Body of pancreas (tissue), 4 donors: ENCODE measurements around the gene POLD2. TPM values are rescaled to one million over a fixed set of nuclear protein-coding genes. Genes with fewer than 3 reads are reported as not detected.

ENCODE experiments used
- ATAC-seq: fragments of 150-250 bp; one replicate; pipeline ENCODE4 v1.9.1; 2016
- DNase-seq, 4 donors: peaks; one replicate each; pipeline ENCODE4 v3.0.0-alpha.2; 2019
- H3K27ac ChIP-seq, 4 donors: fragments of 200-600 bp; sonication (generic); 1 replicate in 3 of 4; 2 replicates in 1 of 4; pipeline versions ENCODE4 v1.5.1 to v1.6.1; 2016 to 2019; ENCODE audit warnings: mild to moderate bottlenecking in 1 of 4, mixed read lengths in 1 of 4, moderate library complexity in 1 of 4
- H3K27me3 ChIP-seq, 2 donors: fragments of 200-600 bp; sonication (generic); one replicate each; pipeline ENCODE4 v1.6.0; 2016; ENCODE audit warnings: mild to moderate bottlenecking in 1 of 2
- H3K36me3 ChIP-seq, 2 donors: fragments of 200-600 bp; sonication (generic); replicated peaks in 1 of 2; 2 replicates each; pipeline ENCODE4 v1.5.1; 2016; ENCODE audit warnings: low read depth in 2 of 2; ENCODE audit not compliant: insufficient read depth in 1 of 2
- H3K4me1 ChIP-seq: fragments of 200-600 bp; sonication (generic); one replicate; pipeline ENCODE4 v1.6.0; 2016
- H3K4me3 ChIP-seq, 2 donors: fragments of 200-600 bp; sonication (generic); 1 replicate in 1 of 2; 2 replicates in 1 of 2; pipeline ENCODE4 v1.5.1; 2016 to 2019
- H3K9me3 ChIP-seq, 3 donors: fragments of 200-600 bp; sonication (generic); 1 replicate in 2 of 3; 2 replicates in 1 of 3; pipeline ENCODE4 v1.5.1; 2016
- CTCF ChIP-seq, 7 experiments: fragments of 450-650 bp in 4 of 7; fragments of 200-600 bp in 3 of 7; sonication (generic) in 3 of 7; IDR thresholded peaks; one replicate each; pipeline ENCODE4 v1.5.1; 2016 to 2019; ENCODE audit warnings: antibody characterized with exemption in 7 of 7
- POLR2A ChIP-seq, 3 donors: fragments of 450-650 bp; IDR thresholded peaks; one replicate each; pipeline ENCODE4 v1.6.1; 2016; ENCODE audit warnings: antibody characterized with exemption in 3 of 3, mild to moderate bottlenecking in 2 of 3
- WGBS, 2 donors: methylation state at CpG; one replicate each; pipeline ENCODE4 v1.1.5; 2017; 5-methylcytosine and 5-hydroxymethylcytosine counted together
- intact Hi-C: fragments of 100-400 bp; cut with DNase I; formaldehyde crosslinking; loops from one replicate; pipeline ENCODE4 v1.15.1; 2023
- microRNA-seq, 2 donors: library from miRNA; unstranded; fragments of <30 nt; microRNA quantifications; one replicate each; pipeline ENCODE4, GENCODE V29; 2016; ENCODE audit warnings: borderline number of aligned reads in 2 of 2, borderline replicate concordance in 2 of 2
- small RNA-seq: library from RNA; depleted of rRNA; stranded (forward); fragments of <200 nt; gene quantifications from one replicate; pipeline ENCODE3, GENCODE V24; 2016
- total RNA-seq, 2 donors: library from RNA; depleted of rRNA; stranded (reverse); fragments of >200 nt; gene quantifications; one replicate each; pipeline ENCODE4 v1.1.0, GENCODE V29; 2016

POLD2 gene
- total RNA-seq, 2 donors from 2014 or later, result 32.7 to 64.6 TPM

- ATAC-seq, result peak; percentile 38
- intact Hi-C loops, result no loop called here
- peak in 2 of 4 donors; percentile 42 to 58 for DNase-seq
- TF ChIP-seq POLR2A (IDR thresholded peaks at IDR 0.05) (peak in 1 of 3 donors; percentile 5), CTCF (IDR thresholded peaks at IDR 0.05) (no peak)
- peaks cover 24% of the 10 kb centered on the region for H3K4me1 ChIP-seq
- H3K36me3 ChIP-seq, result peaks cover 0 to 8% of the 10 kb centered on the region in 2 donors
- H3K9me3 ChIP-seq, result no peaks in the 10 kb centered on the region
- 29 to 41% methylated on average over 12 to 14 of the region's 14 CpGs for WGBS, 2 donors
- H3K27ac ChIP-seq, result no peak within 1 kb of the TSS
- no peak within 1 kb of the TSS for H3K4me3 ChIP-seq
- H3K27me3 ChIP-seq, result no peaks in the 10 kb centered on the region
These were observed 57.8 kb downstream of the POLD2 start, which contains the start of gene PGAM2 for GRCh38 chr7:44065431-44066110. PGAM2 (minus strand) TSS chr7:44065567; CDS start chr7:44065529, 38 bp downstream.

GRCh38 chr7:44064791-44065430, 58.4 kb downstream of the POLD2 start:
- DNase-seq (peak in 3 of 4 donors; percentile 47 to 56 (median 50)), ATAC-seq (peak; percentile 58)
- Histone ChIP-seq H3K27ac (no peak overlapping the region), H3K9me3 (no peaks in the 10 kb centered on the region), H3K4me1 (peaks cover 24% of the 10 kb centered on the region), H3K27me3 (no peaks in the 10 kb centered on the region), H3K4me3 (no peak overlapping the region), H3K36me3 (peaks cover 4 to 12% of the 10 kb centered on the region in 2 donors)
- intact Hi-C loops, result no loop called here
- 7 to 18% methylated on average over 5 to 33 of the region's 33 CpGs for WGBS, 2 donors
- no peak for TF ChIP-seq POLR2A (IDR thresholded peaks at IDR 0.05)
- no peak for TF ChIP-seq CTCF (IDR thresholded peaks at IDR 0.05)

Small RNA genes within 50 kb of the gene (microRNA-seq; reads per million reads assigned to microRNA genes)
- 0 to 0.45 reads per million in 2 donors for gene MIR6838

Small RNA genes within 50 kb of the gene (small RNA-seq; reads per million reads assigned to genes)
- gene RNA5SP230, result not detected

Other genes with a start within 250 kb of the POLD2 start
- 10 to 100 TPM; 15.6 to 22.1 TPM for gene URGCP, start 217.0 kb downstream of the POLD2 start, total RNA-seq
- 10 to 100 TPM; 16.5 to 18.4 TPM for gene UBE2D4, start 197.1 kb downstream of the POLD2 start, total RNA-seq
- not detected for gene SPDYE1, start 125.7 kb downstream of the POLD2 start, total RNA-seq
- gene DBNL, start 78.8 kb downstream of the POLD2 start, total RNA-seq, result 10 to 100 TPM; 62.0 to 96.6 TPM
- gene PGAM2, start 58.0 kb downstream of the POLD2 start, total RNA-seq, result 1 to 10 TPM in 1 of 2 donors, not detected in 1; 1.6 TPM
- 10 to 100 TPM; 49.8 to 53.7 TPM for gene POLM, start 41.0 kb downstream of the POLD2 start, total RNA-seq
- gene AEBP1, start 19.2 kb downstream of the POLD2 start, total RNA-seq, result 10 to 100 TPM; 39.2 to 51.9 TPM
- not detected for gene MYL7, start 17.8 kb upstream of the POLD2 start, total RNA-seq
- 1 to 10 TPM; 1.3 to 2.1 TPM for gene GCK, start 65.9 kb upstream of the POLD2 start, total RNA-seq
- 10 to 100 TPM; 37.6 to 55.4 TPM for gene YKT6, start 77.4 kb upstream of the POLD2 start, total RNA-seq
- gene CAMK2B, start 202.0 kb upstream of the POLD2 start, total RNA-seq, result 1 to 10 TPM in 1 of 2 donors, under 1 TPM in 1; 0.52 to 7.6 TPM